H1 (cell line): ENCODE data around the gene PARP14. TPM values are rescaled to one million over a fixed set of nuclear protein-coding genes. Genes with fewer than 3 reads are reported as not detected.

ENCODE experiments used
- BACH1 ChIP-seq: IDR thresholded peaks from 2 replicates; pipeline ENCODE4 v1.6.1; 2012; ENCODE audit warnings: low read length, improper control_type of control experiment
- BCL11A ChIP-seq, 2 experiments: IDR thresholded peaks; one replicate each; pipeline ENCODE4 v1.6.1; 2011; ENCODE audit warnings: low read depth in 2 of 2, low read length in 2 of 2, mild to moderate bottlenecking in 2 of 2
- BRCA1 ChIP-seq: IDR thresholded peaks from 2 replicates; pipeline ENCODE4 v1.6.1; 2012; ENCODE audit warnings: low read depth, low read length, improper control_type of control experiment
- CBX5 ChIP-seq: fragments of 300-800, 300-1000 bp; sonication (generic); IDR thresholded peaks from 2 replicates; pipeline ENCODE4 v1.7.1; 2016; ENCODE audit warnings: antibody characterized with exemption, low read length, low read depth
- CBX8 ChIP-seq: fragments of 300-800, 300-1000 bp; sonication (generic); IDR thresholded peaks from 2 replicates; pipeline ENCODE4 v1.7.1; 2016; ENCODE audit warnings: low read depth, low read length, borderline replicate concordance
- CEBPB ChIP-seq: IDR thresholded peaks from 2 replicates; pipeline ENCODE4 v1.6.1; 2012; ENCODE audit warnings: low read depth, low read length
- CREB1 ChIP-seq: IDR thresholded peaks from 2 replicates; pipeline ENCODE4 v1.6.1; 2012; ENCODE audit warnings: inconsistent platforms
- EZH2 ChIP-seq: fragments of 200-600 bp; sonication (generic); IDR thresholded peaks from 2 replicates; pipeline ENCODE4 v1.7.1; 2012; ENCODE audit warnings: low read depth, mild to moderate bottlenecking, moderate library complexity, low read length, inconsistent platforms; ENCODE audit not compliant: severe bottlenecking
- JUN ChIP-seq: IDR thresholded peaks from 2 replicates; pipeline ENCODE4 v1.6.1; 2011; ENCODE audit warnings: low read depth, mild to moderate bottlenecking, improper control_type of control experiment, low read length
- JUND ChIP-seq: IDR thresholded peaks from 2 replicates; pipeline ENCODE4 v1.6.1; 2011; ENCODE audit warnings: mild to moderate bottlenecking, improper control_type of control experiment, low read length
- KDM5A ChIP-seq: fragments of 200-600 bp; IDR thresholded peaks from 2 replicates; pipeline ENCODE4 v1.7.1; 2012; ENCODE audit warnings: mild to moderate bottlenecking, low read length, inconsistent platforms, mixed read lengths
- PHF8 ChIP-seq: fragments of 200-600 bp; sonication (generic); conservative IDR thresholded peaks from 2 replicates; pipeline ENCODE4 v1.7.1; 2012; ENCODE audit warnings: low read depth, mild to moderate bottlenecking, inconsistent platforms, low read length, moderate library complexity
- RAD21 ChIP-seq, 2 experiments: IDR thresholded peaks in 1 of 2; conservative IDR thresholded peaks in 1 of 2; 2 replicates each; pipeline ENCODE4 v1.6.1; 2011; ENCODE audit warnings: low read depth in 2 of 2, low read length in 2 of 2, improper control_type of control experiment in 1 of 2, inconsistent platforms in 1 of 2, mild to moderate bottlenecking in 1 of 2, moderate library complexity in 1 of 2
- RFX5 ChIP-seq: IDR thresholded peaks from 2 replicates; pipeline ENCODE4 v1.6.1; 2011; ENCODE audit warnings: low read depth, low read length, improper control_type of control experiment, borderline replicate concordance
- RNF2 ChIP-seq: fragments of 200-900, 300-1000 bp; sonication (generic); IDR thresholded peaks from 2 replicates; pipeline ENCODE4 v1.7.1; 2016; ENCODE audit warnings: borderline replicate concordance, low read depth, mild to moderate bottlenecking, antibody characterized with exemption, low read length; ENCODE audit not compliant: poor library complexity, severe bottlenecking; ENCODE audit errors: missing control alignments
- SAP30 ChIP-seq: fragments of 300-600 bp; sonication (generic); IDR thresholded peaks from 2 replicates; pipeline ENCODE4 v1.7.1; 2012; ENCODE audit warnings: low read length, moderate library complexity, mild to moderate bottlenecking, inconsistent platforms; ENCODE audit not compliant: insufficient read depth, insufficient replicate concordance
- SIRT6 ChIP-seq: IDR thresholded peaks from one replicate; pipeline ENCODE4 v1.7.1; 2012; ENCODE audit warnings: low read length, inconsistent platforms
- SP1 ChIP-seq: IDR thresholded peaks from 2 replicates; pipeline ENCODE4 v1.6.1; 2011; ENCODE audit warnings: low read depth, low read length
- SP4 ChIP-seq: IDR thresholded peaks from 2 replicates; pipeline ENCODE4 v1.6.1; 2012; ENCODE audit warnings: low read length, inconsistent platforms
- SUZ12 ChIP-seq: fragments of 200-600 bp; sonication (generic); IDR thresholded peaks from 2 replicates; pipeline ENCODE4 v1.6.1; 2012; ENCODE audit warnings: mild to moderate bottlenecking, inconsistent platforms, low read length, moderate library complexity, mixed read lengths
- TAF1 ChIP-seq: IDR thresholded peaks from 2 replicates; pipeline ENCODE4 v1.6.1; 2011; ENCODE audit warnings: mild to moderate bottlenecking, low read depth, low read length
- TAF7 ChIP-seq: optimal IDR thresholded peaks from 2 replicates; pipeline ENCODE3; 2011; ENCODE audit warnings: low read depth, mild to moderate bottlenecking, inconsistent platforms, low read length, moderate library complexity, borderline replicate concordance
- TEAD4 ChIP-seq: IDR thresholded peaks from 2 replicates; pipeline ENCODE4 v1.6.1; 2012; ENCODE audit warnings: low read depth, low read length, inconsistent platforms, mixed read lengths
- ZNF274 ChIP-seq: IDR thresholded peaks from 2 replicates; pipeline ENCODE4 v1.7.0; 2012; ENCODE audit warnings: low read length, borderline replicate concordance; ENCODE audit errors: extremely low read depth
- polyA plus RNA-seq, 7 experiments: library from polyadenylated mRNA; depleted of rRNA in 3 of 7; stranded (reverse) in 5 of 7; unstranded in 2 of 7; fragments of >200 nt in 5 of 7; fragments of 200-250 nt in 2 of 7; gene quantifications; 1 replicate in 5 of 7; 2 replicates in 1 of 7; 4 replicates in 1 of 7; pipeline versions ENCODE4 v1.2.1 to v1.2.3, GENCODE V29; 2011 to 2013; ENCODE audit warnings: missing spikeins in 2 of 7, mixed read lengths in 2 of 7
- total RNA-seq: library from RNA; stranded (reverse); fragmentation: NEBNext Ultra II Directional; extraction: Animal tissue kit (Norgen Biotek cat#: 25700); gene quantifications from 2 replicates; pipeline ENCODE4 v1.2.1, GENCODE V29; 2021
- TF ChIP-seq, protein P1 (sequence below): IDR thresholded peaks from 2 replicates; pipeline ENCODE4 v1.6.1; 2012; ENCODE audit warnings: inconsistent platforms

Gene PARP14
- total and polyA plus RNA-seq, 2 of the 8 experiments (the other 6 are each of a cell fraction or from before 2014, with no cell fraction given): 12.6 to 17.6 TPM

DNA sequence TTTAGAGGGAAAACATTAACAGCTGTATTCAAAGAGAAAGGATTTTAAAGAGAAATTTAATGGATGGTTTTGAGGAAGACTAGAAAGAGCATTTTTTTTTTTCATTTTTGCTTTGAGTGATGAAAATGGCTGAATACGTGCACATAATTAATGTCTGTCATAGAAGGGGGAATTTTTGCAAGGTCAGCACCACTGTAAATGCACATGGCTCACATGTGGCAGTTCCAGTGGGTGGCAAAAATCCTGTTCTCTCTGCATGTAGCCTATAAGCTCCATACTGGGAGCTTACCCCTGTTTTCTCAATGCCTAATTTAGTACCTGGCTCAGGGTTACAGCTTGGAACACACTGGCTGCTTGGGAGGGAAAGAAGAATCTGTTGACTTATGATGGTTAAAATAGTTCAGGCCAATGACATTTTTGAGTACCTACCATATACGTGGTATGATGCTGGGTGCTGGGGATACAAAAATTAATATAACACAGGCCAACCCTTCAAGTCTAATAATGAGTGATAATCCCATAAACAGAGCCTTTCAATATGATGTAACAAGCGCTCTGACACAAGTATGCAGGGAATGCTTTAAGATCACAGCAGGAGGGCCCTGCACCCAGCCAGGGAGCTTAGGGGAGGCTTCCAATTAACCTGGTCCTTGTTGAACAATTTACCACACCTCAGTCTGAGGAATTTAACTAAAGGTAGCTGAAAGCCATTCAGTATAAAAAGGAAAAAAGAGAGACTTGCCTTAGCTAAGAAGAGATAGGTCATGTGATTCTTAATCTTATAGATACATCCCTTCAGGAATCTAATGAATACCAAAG is 80.0 kb downstream of the PARP14 start (continued):
- TF ChIP-seq CBX5 (no peak), SIRT6 (no peak), SP4 (no peak), BACH1 (no peak), TAF1 (no peak), BRCA1 (no peak), TEAD4 (peak; percentile 98), SP1 (no peak; the same call in 1 of the 2 replicates), CEBPB (peak; percentile 86), TAF7 (no peak), RAD21 (IDR thresholded peaks at IDR 0.05 in 1 of 2, conservative IDR thresholded peaks at IDR 0.05 in 1 of 2; ENCODE audit: low read depth in 2 of 2, low read length in 2 of 2) (no peak), ZNF274 (no peak), EZH2 (no peak), RFX5 (no peak), SAP30 (no peak), JUND (0 out of 2 replicates have a peak, but pooled peaks have one; percentile 26), CBX8 (no peak), BCL11A (IDR thresholded peaks at IDR 0.05; ENCODE audit: low read depth in 2 of 2, low read length in 2 of 2) (peak in 1 of 2 experiments; percentile 62), SUZ12 (no peak), RNF2 (no peak), PHF8 (no peak), CREB1 (no peak), KDM5A (no peak), JUN (no peak)
- TF ChIP-seq, protein P1, sequence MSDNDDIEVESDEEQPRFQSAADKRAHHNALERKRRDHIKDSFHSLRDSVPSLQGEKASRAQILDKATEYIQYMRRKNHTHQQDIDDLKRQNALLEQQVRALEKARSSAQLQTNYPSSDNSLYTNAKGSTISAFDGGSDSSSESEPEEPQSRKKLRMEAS: no peak
